Measurements from ENCODE around the gene SERPINC1. TPM values are rescaled to one million over a fixed set of nuclear protein-coding genes. Genes with fewer than 3 reads are reported as not detected.

SERPINC1 gene
- total and polyA plus RNA-seq, 2 of the 13 experiments (the other 11 are each of a cell fraction or from before 2014, with no cell fraction given), result 142 to 205 TPM

- TF ChIP-seq BATF2 (CRISPR knock-in tag; IDR thresholded peaks at IDR 0.05), result no peak
- TF ChIP-seq MXI1 (IDR thresholded peaks at IDR 0.05; ENCODE audit: borderline replicate concordance, low read depth, low read length), result peak; percentile 71; the same call in 1 of the 3 replicates
- TF ChIP-seq ZNF777 (CRISPR knock-in tag; IDR thresholded peaks at IDR 0.05), result peak; percentile 39
- peak in 1 of 2 experiments; percentile 42; a peak in 1 of 4 replicates for TF ChIP-seq POLR2A (IDR thresholded peaks at IDR 0.05; ENCODE audit: insufficient read depth in 1 of 2, low read depth in 2 of 2, low read length in 2 of 2)
- TF ChIP-seq ZNF138 (CRISPR knock-in tag; IDR thresholded peaks at IDR 0.05; ENCODE audit: low read depth), result no peak
- TF ChIP-seq ASH2L (IDR thresholded peaks at IDR 0.05; ENCODE audit: insufficient read length, low read depth, low read length), result peak; percentile 72
- TF ChIP-seq ZNF382 (CRISPR knock-in tag; IDR thresholded peaks at IDR 0.05; ENCODE audit: borderline replicate concordance), result no peak
- TF ChIP-seq THAP9 (CRISPR knock-in tag; IDR thresholded peaks at IDR 0.05; ENCODE audit: borderline replicate concordance), result no peak
- no peak for TF ChIP-seq PRDM10 (CRISPR knock-in tag; IDR thresholded peaks at IDR 0.05; ENCODE audit: low read depth)
- TF ChIP-seq ZNF264 (CRISPR knock-in tag; IDR thresholded peaks at IDR 0.05), result peak; percentile 49
- TF ChIP-seq SP5 (CRISPR knock-in tag; IDR thresholded peaks at IDR 0.05; ENCODE audit: borderline replicate concordance, low read depth), result peak; percentile 45; the same call in 1 of the 2 replicates
- TF ChIP-seq TFAP4 (IDR thresholded peaks at IDR 0.05; ENCODE audit: borderline replicate concordance, low read depth), result peak; percentile 78; the same call in 1 of the 2 replicates
- peak; percentile 19 for TF ChIP-seq PHF5A (CRISPR knock-in tag; IDR thresholded peaks at IDR 0.05; ENCODE audit: low read depth, unreplicated experiment)
- peak; percentile 29; the same call in 1 of the 2 replicates for TF ChIP-seq MED1 (CRISPR knock-in tag; IDR thresholded peaks at IDR 0.05)
- TF ChIP-seq GATAD2A (CRISPR knock-in tag; IDR thresholded peaks at IDR 0.05), result 0 out of 2 replicates have a peak, but pooled peaks have one; percentile 5
- peak; percentile 17; the same call in 1 of the 2 replicates for TF ChIP-seq ZNF414 (CRISPR knock-in tag; IDR thresholded peaks at IDR 0.05)
- peak; percentile 58; the same call in 1 of the 2 replicates for TF ChIP-seq KDM5B (CRISPR knock-in tag; IDR thresholded peaks at IDR 0.05; ENCODE audit: borderline replicate concordance)
- TF ChIP-seq ZNF343 (CRISPR knock-in tag; IDR thresholded peaks at IDR 0.05), result no peak
Observed at GRCh38 chr1:173868266-173869020, 48.7 kb downstream of the SERPINC1 start, which contains the start of gene ZBTB37 (continued).

Measured in HepG2 (cell line).